ENCODE data around the gene KBTBD2. TPM values are rescaled to one million over a fixed set of nuclear protein-coding genes. Genes with fewer than 3 reads are reported as not detected.
"Not testable (repeated sequence)": the region's sequence is repeated elsewhere in the genome, so short reads cannot be mapped to it uniquely, and the experiment has no call there.

The KBTBD2 gene
- polyA plus RNA-seq, 1 experiment, result 26.1 TPM

GRCh38 chr7:32901629-32902028 is 10.1 kb upstream of the KBTBD2 start:
- ChIA-PET POLR2A (no interaction called here), CTCF (interaction anchor here (1.0 kb wide), 1 partner anchor 55 kb away, joined by 4 read pairs; no protein-coding TSS in a partner anchor)
- Histone ChIP-seq H3K27me3 (ENCODE audit: control insufficient read depth, insufficient read depth, low read length) (peaks cover 9% of the 10 kb centered on the region), H3K4me3 (ENCODE audit: low read depth, low read length) (no peak overlapping the region), H3K9me3 (ENCODE audit: control insufficient read depth, insufficient read depth, low read length) (no peaks in the 10 kb centered on the region; the same call in 1 of the 2 replicates), H3K27ac (ENCODE audit: low read depth, low read length) (no peak overlapping the region)
- TF ChIP-seq, protein P1, sequence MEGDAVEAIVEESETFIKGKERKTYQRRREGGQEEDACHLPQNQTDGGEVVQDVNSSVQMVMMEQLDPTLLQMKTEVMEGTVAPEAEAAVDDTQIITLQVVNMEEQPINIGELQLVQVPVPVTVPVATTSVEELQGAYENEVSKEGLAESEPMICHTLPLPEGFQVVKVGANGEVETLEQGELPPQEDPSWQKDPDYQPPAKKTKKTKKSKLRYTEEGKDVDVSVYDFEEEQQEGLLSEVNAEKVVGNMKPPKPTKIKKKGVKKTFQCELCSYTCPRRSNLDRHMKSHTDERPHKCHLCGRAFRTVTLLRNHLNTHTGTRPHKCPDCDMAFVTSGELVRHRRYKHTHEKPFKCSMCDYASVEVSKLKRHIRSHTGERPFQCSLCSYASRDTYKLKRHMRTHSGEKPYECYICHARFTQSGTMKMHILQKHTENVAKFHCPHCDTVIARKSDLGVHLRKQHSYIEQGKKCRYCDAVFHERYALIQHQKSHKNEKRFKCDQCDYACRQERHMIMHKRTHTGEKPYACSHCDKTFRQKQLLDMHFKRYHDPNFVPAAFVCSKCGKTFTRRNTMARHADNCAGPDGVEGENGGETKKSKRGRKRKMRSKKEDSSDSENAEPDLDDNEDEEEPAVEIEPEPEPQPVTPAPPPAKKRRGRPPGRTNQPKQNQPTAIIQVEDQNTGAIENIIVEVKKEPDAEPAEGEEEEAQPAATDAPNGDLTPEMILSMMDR (IDR thresholded peaks at IDR 0.05; ENCODE audit: low read depth, low read length), result no peak
- DNase-seq (ENCODE audit: low read depth, low spot score), result no peak

GRCh38 chr7:32900433-32900995 is 9.0 kb upstream of the KBTBD2 start:
- TF ChIP-seq, protein P1 (IDR thresholded peaks at IDR 0.05; ENCODE audit: low read depth, low read length), result no peak
- Histone ChIP-seq H3K27me3 (ENCODE audit: control insufficient read depth, insufficient read depth, low read length) (peaks cover 9% of the 10 kb centered on the region), H3K4me3 (ENCODE audit: low read depth, low read length) (no peak overlapping the region), H3K9me3 (ENCODE audit: control insufficient read depth, insufficient read depth, low read length) (no peaks in the 10 kb centered on the region), H3K27ac (ENCODE audit: low read depth, low read length) (no peak overlapping the region)
- CTCF ChIA-PET, result no interaction called here
- POLR2A ChIA-PET, result no interaction called here
- DNase-seq (ENCODE audit: low read depth, low spot score), result no peak

DNA sequence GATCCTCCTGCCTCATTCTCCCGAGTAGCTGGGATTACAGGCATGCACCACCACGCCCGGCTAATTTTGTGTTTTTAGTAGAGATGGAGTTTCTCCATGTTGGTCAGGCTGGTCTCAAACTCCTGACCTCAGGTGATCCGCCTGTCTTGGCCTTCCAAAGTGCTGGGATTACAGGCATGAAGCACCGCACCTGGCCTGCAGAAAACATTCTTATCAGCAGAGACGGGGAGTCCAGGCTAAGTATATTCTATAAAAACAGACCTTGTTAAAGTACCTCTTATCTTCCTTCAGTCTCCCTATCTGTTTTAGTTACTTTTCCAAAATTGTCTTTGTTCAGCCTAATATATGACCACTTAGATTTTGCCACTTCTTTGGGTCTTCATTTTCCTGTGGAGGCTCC is 5.8 kb upstream of the KBTBD2 start:
- POLR2A ChIA-PET; H3K27me3 ChIP-seq (ENCODE audit: control insufficient read depth, insufficient read depth, low read length); H3K9me3 ChIP-seq (ENCODE audit: control insufficient read depth, insufficient read depth, low read length); CTCF ChIA-PET; DNase-seq (ENCODE audit: low read depth, low spot score); H3K4me3 ChIP-seq (ENCODE audit: low read depth, low read length); H3K27ac ChIP-seq (ENCODE audit: low read depth, low read length): not testable (repeated sequence)

- TF ChIP-seq, protein P1 (IDR thresholded peaks at IDR 0.05; ENCODE audit: low read depth, low read length), result no peak
- DNase-seq (ENCODE audit: low read depth, low spot score), result no peak
- ChIA-PET POLR2A (no interaction called here), CTCF (no interaction called here)
- no peak overlapping the region for H3K4me3 ChIP-seq (ENCODE audit: low read depth, low read length)
- peaks cover 5% of the 10 kb centered on the region for H3K27me3 ChIP-seq (ENCODE audit: control insufficient read depth, insufficient read depth, low read length)
- no peak overlapping the region for H3K27ac ChIP-seq (ENCODE audit: low read depth, low read length)
- H3K9me3 ChIP-seq (ENCODE audit: control insufficient read depth, insufficient read depth, low read length), result no peaks in the 10 kb centered on the region
These were observed 5.2 kb upstream of the KBTBD2 start for GRCh38 chr7:32896564-32897347.

DNA sequence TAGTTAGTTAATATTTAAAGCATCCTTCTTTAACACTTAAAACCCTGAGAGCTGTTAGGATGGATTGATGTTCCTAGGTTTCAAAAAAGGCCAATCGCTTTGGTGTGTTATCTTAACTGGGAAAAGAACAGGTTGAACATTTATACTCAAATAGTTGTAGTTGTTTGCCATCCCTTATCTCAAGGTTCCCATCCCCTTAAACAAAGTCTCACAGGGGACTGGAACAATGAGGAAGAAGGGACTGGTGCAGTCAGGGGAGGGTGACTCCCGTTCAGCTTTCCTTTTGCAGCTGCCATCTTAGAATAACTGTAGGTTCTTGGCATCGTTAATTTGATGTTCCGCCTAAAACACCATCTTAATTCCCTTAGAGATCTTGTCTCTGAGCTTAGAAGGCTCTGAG is 2.6 kb upstream of the KBTBD2 start:
- peaks cover 2% of the 10 kb centered on the region for H3K27me3 ChIP-seq (ENCODE audit: control insufficient read depth, insufficient read depth, low read length)
- TF ChIP-seq, protein P1 (IDR thresholded peaks at IDR 0.05; ENCODE audit: low read depth, low read length), result no peak
- POLR2A ChIA-PET, result no interaction called here
- DNase-seq (ENCODE audit: low read depth, low spot score), result no peak
- H3K4me3 ChIP-seq (ENCODE audit: low read depth, low read length), result no peak overlapping the region
- H3K27ac ChIP-seq (ENCODE audit: low read depth, low read length), result no peak overlapping the region
- CTCF ChIA-PET, result interaction anchor here (0.6 to 1.6 kb wide), 3 partner anchors 48 to 122 kb away, joined by 4 read pairs; no protein-coding TSS in a partner anchor
- H3K9me3 ChIP-seq (ENCODE audit: control insufficient read depth, insufficient read depth, low read length), result no peaks in the 10 kb centered on the region
